ENCODE results near the gene PRKN. TPM values are rescaled to one million over a fixed set of nuclear protein-coding genes. Genes with fewer than 3 reads are reported as not detected.

The PRKN gene
- total RNA-seq, 1 experiment from 2014 or later = 2.0 TPM

GRCh38 chr6:161584051-161584450 lies 1143.5 kb downstream of the PRKN start:
- Histone ChIP-seq H3K4me1 (ENCODE audit: insufficient read depth, low read length) (no peaks in the 10 kb centered on the region), H3K18ac (ENCODE audit: insufficient read length, low read depth, low read length) (no peak overlapping the region), H2AK5ac (ENCODE audit: insufficient read length, low read length) (no peak overlapping the region), H2BK5ac (ENCODE audit: insufficient read length, low read length) (no peak overlapping the region), H2BK15ac (ENCODE audit: low read depth, low read length) (no peak overlapping the region), H3K4ac (ENCODE audit: low read depth, low read length) (no peak overlapping the region), H2BK120ac (ENCODE audit: low read depth, low read length, poor library complexity, severe bottlenecking) (no peak overlapping the region), H3K9ac (ENCODE audit: extremely low read depth, insufficient read length, low read length) (no peak overlapping the region), H3K23ac (ENCODE audit: insufficient read length, low read depth, low read length) (no peak overlapping the region), H3K14ac (ENCODE audit: insufficient read depth, low read length) (no peak overlapping the region), H4K20me1 (ENCODE audit: control insufficient read depth, insufficient read depth, insufficient read length) (no peaks in the 10 kb centered on the region), H3K56ac (ENCODE audit: insufficient read length, low read depth, low read length) (no peak overlapping the region), H2BK20ac (ENCODE audit: low read depth, low read length, poor library complexity, severe bottlenecking) (no peak overlapping the region), H3K9me3 (ENCODE audit: control insufficient read depth, low read depth, low read length) (no peaks in the 10 kb centered on the region), H3K23me2 (ENCODE audit: insufficient read length, low read depth, low read length, poor library complexity, severe bottlenecking) (no peaks in the 10 kb centered on the region), H3K79me2 (ENCODE audit: insufficient read depth, low read length) (no peaks in the 10 kb centered on the region), H4K91ac (ENCODE audit: insufficient read length, low read depth, low read length) (no peak overlapping the region), H3K4me2 (ENCODE audit: insufficient read depth, insufficient read length, low read length) (no peak overlapping the region), H2BK12ac (ENCODE audit: insufficient read length, low read depth, low read length) (no peak overlapping the region), H2AFZ (ENCODE audit: low read length) (no peak overlapping the region), H3K79me1 (ENCODE audit: insufficient read depth, low read depth, low read length, poor library complexity, severe bottlenecking) (no peaks in the 10 kb centered on the region), H3K27ac (ENCODE audit: insufficient read length, low read depth, low read length) (no peak overlapping the region), H3T11ph (ENCODE audit: low read length) (no peak overlapping the region), H4K8ac (replicated peaks; ENCODE audit: insufficient read length, low read depth, low read length) (no peak overlapping the region), H3K27me3 (ENCODE audit: insufficient read depth, low read length) (no peaks in the 10 kb centered on the region), H4K5ac (ENCODE audit: insufficient read length, low read depth, low read length) (no peak overlapping the region)
- Mint-ChIP-seq H3K4me1 (peaks cover 2 to 6% of the 10 kb centered on the region in 2 experiments; a peak in 2 of 4 replicates), H3K27ac (no peak overlapping the region), H3K9me3 (no peaks in the 10 kb centered on the region), H3K36me3 (ENCODE audit: insufficient read depth in 1 of 3, low read depth in 3 of 3) (no peaks in the 10 kb centered on the region), H3K27me3 (ENCODE audit: low read depth) (peaks cover 2% of the 10 kb centered on the region; the same call in 1 of the 2 replicates), H3K4me3 (no peak overlapping the region)
- WGBS (ENCODE audit: extremely low coverage, insufficient read length, low lambda C conversion rate) = no CpG with 5 or more reads among the region's 1 CpG
- DNase-seq = no peak
- TF ChIP-seq, protein P1, sequence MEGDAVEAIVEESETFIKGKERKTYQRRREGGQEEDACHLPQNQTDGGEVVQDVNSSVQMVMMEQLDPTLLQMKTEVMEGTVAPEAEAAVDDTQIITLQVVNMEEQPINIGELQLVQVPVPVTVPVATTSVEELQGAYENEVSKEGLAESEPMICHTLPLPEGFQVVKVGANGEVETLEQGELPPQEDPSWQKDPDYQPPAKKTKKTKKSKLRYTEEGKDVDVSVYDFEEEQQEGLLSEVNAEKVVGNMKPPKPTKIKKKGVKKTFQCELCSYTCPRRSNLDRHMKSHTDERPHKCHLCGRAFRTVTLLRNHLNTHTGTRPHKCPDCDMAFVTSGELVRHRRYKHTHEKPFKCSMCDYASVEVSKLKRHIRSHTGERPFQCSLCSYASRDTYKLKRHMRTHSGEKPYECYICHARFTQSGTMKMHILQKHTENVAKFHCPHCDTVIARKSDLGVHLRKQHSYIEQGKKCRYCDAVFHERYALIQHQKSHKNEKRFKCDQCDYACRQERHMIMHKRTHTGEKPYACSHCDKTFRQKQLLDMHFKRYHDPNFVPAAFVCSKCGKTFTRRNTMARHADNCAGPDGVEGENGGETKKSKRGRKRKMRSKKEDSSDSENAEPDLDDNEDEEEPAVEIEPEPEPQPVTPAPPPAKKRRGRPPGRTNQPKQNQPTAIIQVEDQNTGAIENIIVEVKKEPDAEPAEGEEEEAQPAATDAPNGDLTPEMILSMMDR (conservative IDR thresholded peaks at IDR 0.05) = no peak
